ENCODE measurements around the gene BAZ1A. TPM values are rescaled to one million over a fixed set of nuclear protein-coding genes. Genes with fewer than 3 reads are reported as not detected.

BAZ1A gene
- total RNA-seq, 1 donor from 2014 or later, result 42.8 TPM

GRCh38 chr14:34711169-34711568 lies 164.0 kb downstream of the BAZ1A start:
- no peak for TF ChIP-seq CTCF (IDR thresholded peaks at IDR 0.05; ENCODE audit: unreplicated experiment)
- Mint-ChIP-seq H3K36me3 (ENCODE audit: insufficient read depth) (peaks cover 6% of the 10 kb centered on the region), H3K27ac (no peak overlapping the region), H3K9me3 (ENCODE audit: low read depth) (no peaks in the 10 kb centered on the region), H3K27me3 (peaks cover 4% of the 10 kb centered on the region), H3K4me1 (ENCODE audit: low read depth) (peaks cover 9% of the 10 kb centered on the region), H3K4me3 (ENCODE audit: low read depth) (no peak overlapping the region)
- DNase-seq (ENCODE audit: low spot score, unreplicated experiment), result no peak

GRCh38 chr14:34710744-34711143 lies 164.4 kb downstream of the BAZ1A start:
- H3K4me3 Mint-ChIP-seq (ENCODE audit: low read depth), result no peak overlapping the region

GRCh38 chr14:34710006-34710405 lies 165.2 kb downstream of the BAZ1A start:
- no peak for DNase-seq (ENCODE audit: low spot score, unreplicated experiment)
- H3K27me3 Mint-ChIP-seq, result no peaks in the 10 kb centered on the region
- no peak overlapping the region for H3K27ac Mint-ChIP-seq
- no peak for TF ChIP-seq CTCF (IDR thresholded peaks at IDR 0.05; ENCODE audit: unreplicated experiment)
- no peak overlapping the region for H3K4me3 Mint-ChIP-seq (ENCODE audit: low read depth)
- H3K9me3 Mint-ChIP-seq (ENCODE audit: low read depth), result no peaks in the 10 kb centered on the region
- H3K4me1 Mint-ChIP-seq (ENCODE audit: low read depth), result peaks cover 9% of the 10 kb centered on the region
- H3K36me3 Mint-ChIP-seq (ENCODE audit: insufficient read depth), result peaks cover 6% of the 10 kb centered on the region

More at GRCh38 chr14:34710744-34711143, 164.4 kb downstream of the BAZ1A start:
- peaks cover 6% of the 10 kb centered on the region for H3K36me3 Mint-ChIP-seq (ENCODE audit: insufficient read depth)
- no peaks in the 10 kb centered on the region for H3K9me3 Mint-ChIP-seq (ENCODE audit: low read depth)
- TF ChIP-seq CTCF (IDR thresholded peaks at IDR 0.05; ENCODE audit: unreplicated experiment), result no peak
- H3K27me3 Mint-ChIP-seq, result peaks cover under 1% of the 10 kb centered on the region
- no peak for DNase-seq (ENCODE audit: low spot score, unreplicated experiment)
- H3K27ac Mint-ChIP-seq, result no peak overlapping the region
- peaks cover 9% of the 10 kb centered on the region for H3K4me1 Mint-ChIP-seq (ENCODE audit: low read depth)

GRCh38 chr14:34707722-34708121 lies 167.4 kb downstream of the BAZ1A start:
- no peaks in the 10 kb centered on the region for H3K27me3 Mint-ChIP-seq
- no peaks in the 10 kb centered on the region for H3K4me1 Mint-ChIP-seq (ENCODE audit: low read depth)
- DNase-seq (ENCODE audit: low spot score, unreplicated experiment), result no peak
- no peak for TF ChIP-seq CTCF (IDR thresholded peaks at IDR 0.05; ENCODE audit: unreplicated experiment)
- peaks cover 4% of the 10 kb centered on the region for H3K36me3 Mint-ChIP-seq (ENCODE audit: insufficient read depth)
- no peaks in the 10 kb centered on the region for H3K9me3 Mint-ChIP-seq (ENCODE audit: low read depth)
- no peak overlapping the region for H3K27ac Mint-ChIP-seq
- no peak overlapping the region for H3K4me3 Mint-ChIP-seq (ENCODE audit: low read depth)

Other genes with a start within 250 kb of the BAZ1A start
- gene SNX6, start 245.2 kb downstream of the BAZ1A start, total RNA-seq, result 73.4 and 79.5 TPM in 2 replicates
- gene CFL2, start 160.8 kb downstream of the BAZ1A start, total RNA-seq, result 17.4 and 19.6 TPM in 2 replicates
- gene SRP54, start 107.6 kb upstream of the BAZ1A start, total RNA-seq, result 61.1 and 62.0 TPM in 2 replicates
- gene FAM177A1, start 170.9 kb upstream of the BAZ1A start, total RNA-seq, result 43.7 and 46.2 TPM in 2 replicates
- 39.9 and 47.1 TPM in 2 replicates for gene PPP2R3C, start 246.6 kb upstream of the BAZ1A start, total RNA-seq
- gene PRORP, start 247.2 kb upstream of the BAZ1A start, total RNA-seq, result 40.2 and 50.9 TPM in 2 replicates